WERI-Rb-1 (cell line): Measurements from ENCODE around the gene CPNE8.

Experiments used
- DNase-seq: peaks from one replicate; pipeline ENCODE4 v3.0.0-alpha.2; 2020
- H3K27ac ChIP-seq: fragments of 250-450 bp; sonication (Bioruptor Pico); 2 replicates; pipeline ENCODE4 v1.5.1; 2020; ENCODE audit warnings: mild to moderate bottlenecking, moderate library complexity
- H3K27me3 ChIP-seq: fragments of 250-450 bp; sonication (Bioruptor Pico); 2 replicates; pipeline ENCODE4 v1.5.1; 2021; ENCODE audit warnings: mild to moderate bottlenecking, low read depth, moderate library complexity; ENCODE audit not compliant: insufficient read depth, severe bottlenecking
- H3K36me3 ChIP-seq: fragments of 250-450 bp; sonication (Bioruptor Pico); 2 replicates; pipeline ENCODE4 v1.5.1; 2020; ENCODE audit warnings: mild to moderate bottlenecking, moderate library complexity
- H3K4me3 ChIP-seq: 2 replicates; pipeline ENCODE4 v1.5.1; 2011; ENCODE audit warnings: low read depth, mild to moderate bottlenecking, control low read depth, low read length
- H3K9me3 ChIP-seq: fragments of 250-450 bp; sonication (Bioruptor Pico); 2 replicates; pipeline ENCODE4 v1.5.1; 2021; ENCODE audit warnings: mild to moderate bottlenecking, moderate library complexity; ENCODE audit not compliant: severe bottlenecking
- TF ChIP-seq, protein P1 (sequence below): IDR thresholded peaks from 2 replicates; pipeline ENCODE4 v1.5.1; 2011; ENCODE audit warnings: low read depth, mild to moderate bottlenecking, control low read depth, inconsistent platforms, low read length

CPNE8 gene

DNA sequence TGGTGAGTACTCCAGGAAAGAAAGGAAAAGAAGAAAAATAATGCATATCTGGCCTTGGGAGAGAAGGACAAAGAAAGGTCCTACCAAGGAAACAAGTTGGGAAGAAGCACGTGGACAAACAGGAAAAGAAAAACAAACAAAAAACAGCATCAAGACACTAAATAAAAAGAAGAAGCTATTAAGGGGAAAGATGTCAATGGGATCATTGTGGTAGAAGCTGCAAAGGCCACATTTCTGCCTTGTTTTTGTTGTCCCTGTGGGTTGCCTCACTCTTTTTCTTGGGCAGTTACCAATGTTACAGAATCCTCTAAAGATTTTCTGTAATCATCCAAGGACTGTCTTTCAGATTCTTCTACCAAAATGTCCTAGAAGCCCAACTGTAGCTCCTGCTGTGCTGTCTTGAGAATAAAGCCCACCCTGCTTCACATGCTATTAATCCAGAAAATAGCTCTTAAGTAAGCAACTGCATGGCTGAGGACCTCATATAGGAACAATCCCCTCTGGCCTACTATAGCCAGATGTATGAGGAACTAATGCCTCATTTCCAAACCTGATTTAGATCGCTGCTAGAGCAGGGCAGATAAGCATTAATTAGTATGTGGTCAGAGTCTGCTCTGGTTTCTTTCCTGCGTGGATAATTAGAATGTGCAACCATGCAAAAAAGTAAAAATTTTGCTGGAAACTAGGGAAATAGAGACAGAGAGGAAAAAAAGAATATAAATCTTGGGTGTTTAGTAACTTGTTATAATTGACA is 10.2 kb upstream of the CPNE8 start:
- peaks cover 27% of the 10 kb centered on the region for H3K27me3 ChIP-seq
- H3K36me3 ChIP-seq, result no peaks in the 10 kb centered on the region
- H3K4me3 ChIP-seq, result no peak overlapping the region
- TF ChIP-seq, protein P1, sequence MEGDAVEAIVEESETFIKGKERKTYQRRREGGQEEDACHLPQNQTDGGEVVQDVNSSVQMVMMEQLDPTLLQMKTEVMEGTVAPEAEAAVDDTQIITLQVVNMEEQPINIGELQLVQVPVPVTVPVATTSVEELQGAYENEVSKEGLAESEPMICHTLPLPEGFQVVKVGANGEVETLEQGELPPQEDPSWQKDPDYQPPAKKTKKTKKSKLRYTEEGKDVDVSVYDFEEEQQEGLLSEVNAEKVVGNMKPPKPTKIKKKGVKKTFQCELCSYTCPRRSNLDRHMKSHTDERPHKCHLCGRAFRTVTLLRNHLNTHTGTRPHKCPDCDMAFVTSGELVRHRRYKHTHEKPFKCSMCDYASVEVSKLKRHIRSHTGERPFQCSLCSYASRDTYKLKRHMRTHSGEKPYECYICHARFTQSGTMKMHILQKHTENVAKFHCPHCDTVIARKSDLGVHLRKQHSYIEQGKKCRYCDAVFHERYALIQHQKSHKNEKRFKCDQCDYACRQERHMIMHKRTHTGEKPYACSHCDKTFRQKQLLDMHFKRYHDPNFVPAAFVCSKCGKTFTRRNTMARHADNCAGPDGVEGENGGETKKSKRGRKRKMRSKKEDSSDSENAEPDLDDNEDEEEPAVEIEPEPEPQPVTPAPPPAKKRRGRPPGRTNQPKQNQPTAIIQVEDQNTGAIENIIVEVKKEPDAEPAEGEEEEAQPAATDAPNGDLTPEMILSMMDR, result no peak
- no peak overlapping the region for H3K27ac ChIP-seq
- H3K9me3 ChIP-seq, result no peaks in the 10 kb centered on the region
- no peak for DNase-seq

DNA sequence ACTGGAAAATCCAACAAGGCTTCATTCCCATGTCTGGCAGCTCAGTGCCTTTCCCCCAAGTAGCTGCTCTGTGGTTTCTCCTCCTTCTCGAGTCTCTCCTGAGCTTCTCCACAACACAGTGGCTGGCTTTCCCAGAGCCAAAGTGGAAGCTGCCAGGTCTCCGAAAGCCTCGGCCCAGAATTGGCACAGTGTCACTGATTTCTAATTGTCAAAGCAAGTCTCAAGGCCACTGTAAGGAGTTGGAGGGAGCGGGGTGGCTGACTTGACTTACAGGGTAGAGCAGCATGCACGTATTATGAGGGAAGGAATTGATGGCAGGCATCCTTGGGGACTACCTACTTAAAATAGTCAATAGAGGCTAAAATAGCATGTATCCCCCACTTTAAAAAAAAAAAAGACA is 6.7 kb upstream of the CPNE8 start:
- Histone ChIP-seq H3K4me3 (no peak overlapping the region), H3K27ac (no peak overlapping the region), H3K36me3 (no peaks in the 10 kb centered on the region), H3K9me3 (no peaks in the 10 kb centered on the region), H3K27me3 (peaks cover 49% of the 10 kb centered on the region)
- TF ChIP-seq, protein P1, result no peak
- DNase-seq, result no peak

DNA sequence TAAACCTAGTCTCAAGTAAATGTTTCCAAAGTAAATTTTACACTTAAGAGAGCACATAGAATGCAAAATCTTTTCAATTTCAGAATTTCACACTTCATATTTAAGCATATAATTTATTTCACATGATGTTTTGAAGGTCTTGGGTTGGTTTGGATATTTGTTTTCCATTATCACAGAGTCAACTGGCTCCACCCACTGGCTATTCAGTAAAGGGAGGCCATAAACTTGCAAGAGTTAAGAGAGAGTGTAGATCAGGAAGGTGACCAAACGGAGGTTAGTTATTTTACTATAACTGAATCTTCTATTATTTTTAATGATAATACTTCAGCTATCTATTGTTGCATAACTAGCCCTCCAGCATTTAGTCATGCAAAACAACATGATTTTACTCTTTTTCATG is 6.2 kb upstream of the CPNE8 start:
- no peak for DNase-seq
- no peak overlapping the region for H3K4me3 ChIP-seq
- H3K27ac ChIP-seq, result no peak overlapping the region
- peaks cover 50% of the 10 kb centered on the region for H3K27me3 ChIP-seq
- H3K36me3 ChIP-seq, result no peaks in the 10 kb centered on the region
- H3K9me3 ChIP-seq, result no peaks in the 10 kb centered on the region
- TF ChIP-seq, protein P1, result no peak

DNA sequence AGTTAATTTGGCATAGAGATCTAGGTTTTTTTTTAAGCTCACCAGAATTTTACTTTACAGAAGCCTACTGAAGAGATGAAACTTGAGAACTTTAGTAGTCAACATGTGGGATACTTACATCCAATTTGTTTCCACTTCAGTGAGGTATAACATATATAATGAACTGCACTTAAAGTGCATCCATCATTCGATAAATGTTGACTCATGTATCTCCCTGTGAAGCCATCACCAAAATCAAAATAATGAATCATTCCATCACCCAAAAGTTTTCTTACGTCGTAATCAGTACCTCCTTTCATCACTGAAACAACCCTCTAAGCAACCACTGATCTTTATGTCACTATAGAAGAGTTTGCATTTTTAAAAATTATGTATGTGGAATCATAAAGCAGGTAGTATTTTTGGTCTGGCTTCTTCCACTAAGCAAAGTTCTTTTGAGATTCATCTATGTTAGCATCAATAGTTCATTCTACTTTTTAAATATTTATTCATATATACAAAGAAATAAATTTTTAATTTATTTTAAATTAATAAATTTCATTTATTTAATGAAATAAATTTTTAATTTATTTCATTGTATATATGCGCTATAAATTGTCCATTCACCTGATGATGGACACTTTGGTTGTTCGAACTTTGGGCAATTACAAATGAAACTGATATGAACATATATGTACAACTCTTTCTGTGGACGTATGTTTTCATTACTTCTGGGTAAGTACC is 2.0 kb upstream of the CPNE8 start:
- TF ChIP-seq, protein P1, result no peak
- no peak overlapping the region for H3K27ac ChIP-seq
- no peak for DNase-seq
- H3K9me3 ChIP-seq, result no peaks in the 10 kb centered on the region
- H3K27me3 ChIP-seq, result peaks cover 79% of the 10 kb centered on the region
- no peaks in the 10 kb centered on the region for H3K36me3 ChIP-seq
- H3K4me3 ChIP-seq, result no peak overlapping the region

DNA sequence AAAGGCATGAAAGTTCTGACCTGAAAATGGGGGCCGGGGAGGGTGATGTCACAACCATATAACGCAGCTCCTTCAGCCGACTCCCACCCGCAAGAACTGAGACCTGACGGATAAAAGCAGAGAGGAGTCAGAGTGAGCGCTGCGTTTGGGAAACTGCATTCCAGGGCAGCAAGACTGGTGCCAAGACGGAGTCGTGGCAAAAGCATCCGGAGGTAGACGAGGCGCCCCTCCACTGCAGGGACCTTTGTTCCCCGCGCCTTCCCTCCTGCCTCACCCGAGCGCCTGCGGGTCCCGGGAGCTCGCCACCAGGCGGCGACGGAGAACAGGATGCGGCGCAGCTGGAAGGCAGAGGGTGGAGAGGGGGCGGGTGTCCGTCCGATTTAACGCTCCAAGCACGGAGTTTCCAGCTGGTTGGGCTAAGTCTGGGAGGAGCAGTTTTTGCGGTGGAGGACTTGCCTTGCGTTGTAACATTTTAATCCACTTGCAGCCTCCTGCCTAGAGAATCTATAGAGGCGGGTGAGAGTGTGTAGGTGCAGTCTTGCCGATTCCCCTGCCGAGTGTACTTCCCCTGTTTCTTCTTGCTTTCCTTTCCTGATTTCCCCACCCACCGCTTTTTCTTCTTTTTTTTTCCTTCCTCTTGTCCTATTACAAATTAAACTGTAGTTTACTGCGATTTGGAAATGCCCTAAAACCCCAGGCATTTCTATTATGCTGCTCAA is 1.2 kb upstream of the CPNE8 start:
- peak; percentile 53 for DNase-seq
- Histone ChIP-seq H3K4me3 (no peak overlapping the region), H3K27ac (no peak overlapping the region), H3K27me3 (peaks cover 81% of the 10 kb centered on the region), H3K9me3 (no peaks in the 10 kb centered on the region), H3K36me3 (no peaks in the 10 kb centered on the region)
- TF ChIP-seq, protein P1, result peak; percentile 70
